ENCODE data around the gene SLCO2B1. TPM values are rescaled to one million over a fixed set of nuclear protein-coding genes. Genes with fewer than 3 reads are reported as not detected.

The SLCO2B1 gene
- total RNA-seq, 1 experiment from 2014 or later, result not detected

DNA sequence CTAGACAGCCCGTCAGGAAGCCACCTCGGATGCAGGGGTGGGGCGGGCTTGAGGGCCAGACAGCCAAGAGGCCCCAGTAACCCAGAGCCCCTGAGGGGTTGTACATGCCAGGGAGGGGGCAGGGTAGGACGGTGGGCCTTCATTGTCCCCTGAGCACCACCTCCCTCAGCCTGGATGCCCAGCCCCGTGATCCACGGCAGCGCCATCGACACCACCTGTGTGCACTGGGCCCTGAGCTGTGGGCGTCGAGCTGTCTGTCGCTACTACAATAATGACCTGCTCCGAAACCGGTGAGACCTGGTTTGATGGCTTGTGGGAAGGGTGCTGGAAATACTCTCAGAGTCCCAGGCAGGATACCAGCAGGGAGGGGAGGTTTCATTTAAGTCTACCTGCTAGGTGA, 52.2 kb downstream of the SLCO2B1 start:
- no peaks in the 10 kb centered on the region for H3K23me2 ChIP-seq (ENCODE audit: insufficient read length, low read depth, low read length, poor library complexity, severe bottlenecking)
- no peak overlapping the region for H3K23ac ChIP-seq (ENCODE audit: insufficient read length, low read depth, low read length)
- no peaks in the 10 kb centered on the region for H3K27me3 ChIP-seq (ENCODE audit: insufficient read depth, low read length)
- H3K18ac ChIP-seq (ENCODE audit: insufficient read length, low read depth, low read length), result no peak overlapping the region
- H3K9ac ChIP-seq (ENCODE audit: extremely low read depth, insufficient read length, low read length), result no peak overlapping the region
- no peaks in the 10 kb centered on the region for H3K9me3 ChIP-seq (ENCODE audit: control insufficient read depth, low read depth, low read length)
- no peak overlapping the region for H3K27ac ChIP-seq (ENCODE audit: insufficient read length, low read depth, low read length)
- TF ChIP-seq, protein P1, sequence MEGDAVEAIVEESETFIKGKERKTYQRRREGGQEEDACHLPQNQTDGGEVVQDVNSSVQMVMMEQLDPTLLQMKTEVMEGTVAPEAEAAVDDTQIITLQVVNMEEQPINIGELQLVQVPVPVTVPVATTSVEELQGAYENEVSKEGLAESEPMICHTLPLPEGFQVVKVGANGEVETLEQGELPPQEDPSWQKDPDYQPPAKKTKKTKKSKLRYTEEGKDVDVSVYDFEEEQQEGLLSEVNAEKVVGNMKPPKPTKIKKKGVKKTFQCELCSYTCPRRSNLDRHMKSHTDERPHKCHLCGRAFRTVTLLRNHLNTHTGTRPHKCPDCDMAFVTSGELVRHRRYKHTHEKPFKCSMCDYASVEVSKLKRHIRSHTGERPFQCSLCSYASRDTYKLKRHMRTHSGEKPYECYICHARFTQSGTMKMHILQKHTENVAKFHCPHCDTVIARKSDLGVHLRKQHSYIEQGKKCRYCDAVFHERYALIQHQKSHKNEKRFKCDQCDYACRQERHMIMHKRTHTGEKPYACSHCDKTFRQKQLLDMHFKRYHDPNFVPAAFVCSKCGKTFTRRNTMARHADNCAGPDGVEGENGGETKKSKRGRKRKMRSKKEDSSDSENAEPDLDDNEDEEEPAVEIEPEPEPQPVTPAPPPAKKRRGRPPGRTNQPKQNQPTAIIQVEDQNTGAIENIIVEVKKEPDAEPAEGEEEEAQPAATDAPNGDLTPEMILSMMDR (conservative IDR thresholded peaks at IDR 0.05), result no peak
- H3K4me2 ChIP-seq (ENCODE audit: insufficient read depth, insufficient read length, low read length), result no peak overlapping the region
- H2BK20ac ChIP-seq (ENCODE audit: low read depth, low read length, poor library complexity, severe bottlenecking), result no peak overlapping the region
- no peaks in the 10 kb centered on the region for H3K79me2 ChIP-seq (ENCODE audit: insufficient read depth, low read length)
- H2BK120ac ChIP-seq (ENCODE audit: low read depth, low read length, poor library complexity, severe bottlenecking), result no peak overlapping the region
- no peak overlapping the region for H4K8ac ChIP-seq (replicated peaks; ENCODE audit: insufficient read length, low read depth, low read length)
- no peak overlapping the region for H2AK5ac ChIP-seq (ENCODE audit: insufficient read length, low read length)
- no peak overlapping the region for H3K14ac ChIP-seq (ENCODE audit: insufficient read depth, low read length)
- no CpG with 5 or more reads among the region's 13 CpGs for WGBS (ENCODE audit: extremely low coverage, insufficient read length, low lambda C conversion rate)
- H2BK15ac ChIP-seq (ENCODE audit: low read depth, low read length), result no peak overlapping the region
- no peak overlapping the region for H3K4ac ChIP-seq (ENCODE audit: low read depth, low read length)
- peaks cover 6% of the 10 kb centered on the region; the same call in 1 of the 2 replicates for H3K4me1 ChIP-seq (ENCODE audit: insufficient read depth, low read length)
- H4K20me1 ChIP-seq (ENCODE audit: control insufficient read depth, insufficient read depth, insufficient read length), result no peaks in the 10 kb centered on the region
- no peak overlapping the region for H2BK12ac ChIP-seq (ENCODE audit: insufficient read length, low read depth, low read length)
- H3K79me1 ChIP-seq (ENCODE audit: insufficient read depth, low read depth, low read length, poor library complexity, severe bottlenecking), result no peaks in the 10 kb centered on the region
- DNase-seq, result no peak
- H4K91ac ChIP-seq (ENCODE audit: insufficient read length, low read depth, low read length), result no peak overlapping the region
- H3K4me3 Mint-ChIP-seq, result no peak overlapping the region
- no peak overlapping the region for H4K5ac ChIP-seq (ENCODE audit: insufficient read length, low read depth, low read length)
- no peaks in the 10 kb centered on the region for H3K9me3 Mint-ChIP-seq
- peaks cover 3% of the 10 kb centered on the region for H3K27me3 Mint-ChIP-seq (ENCODE audit: low read depth)
- no peak overlapping the region for H2AFZ ChIP-seq (ENCODE audit: low read length)
- H3K27ac Mint-ChIP-seq, result no peak overlapping the region; a peak in 1 of 7 replicates
- no peak overlapping the region for H3K56ac ChIP-seq (ENCODE audit: insufficient read length, low read depth, low read length)
- H3K36me3 Mint-ChIP-seq (ENCODE audit: insufficient read depth in 1 of 3, low read depth in 3 of 3), result no peaks in the 10 kb centered on the region; a peak in 1 of 7 replicates
- H3T11ph ChIP-seq (ENCODE audit: low read length), result no peak overlapping the region
- no peak overlapping the region for H2BK5ac ChIP-seq (ENCODE audit: insufficient read length, low read length)
- peaks cover 28% of the 10 kb centered on the region in 2 experiments for H3K4me1 Mint-ChIP-seq

Measured in H9 (cell line).